ENCODE measurements around the gene SPTSSA.
A peak's percentile ranks its signal among the peaks of the same experiment; 100 is the strongest.
"Not testable (repeated sequence)": the region's sequence is repeated elsewhere in the genome, so short reads cannot be mapped to it uniquely, and the experiment has no call there.

The SPTSSA gene

GRCh38 chr14:34462132-34462893 is at the start of gene SPTSSA:
Gene SPTSSA (minus strand): TSS chr14:34462240. CDS start chr14:34462207, 33 bp downstream.
- Histone ChIP-seq H3K4me3 (ENCODE audit: low read length in 2 of 2) (peak within 1 kb of the TSS; percentile 92 to 94), H3K27ac (ENCODE audit: low read depth in 2 of 2, low read length in 2 of 2) (peak within 1 kb of the TSS; percentile 91), H3K9ac (ENCODE audit: low read depth in 1 of 2, low read length in 2 of 2) (peak within 1 kb of the TSS; percentile 77 to 92), H3K36me3 (ENCODE audit: control insufficient read depth in 2 of 2, insufficient read depth in 2 of 2, low read length in 2 of 2) (peaks cover 0 to 2% of the 10 kb centered on the region in 2 donors), H3K4me1 (ENCODE audit: control insufficient read depth in 2 of 2, insufficient read depth in 2 of 2, low read length in 2 of 2) (peaks cover 15% of the 10 kb centered on the region in 2 donors), H3K9me3 (ENCODE audit: control insufficient read depth in 2 of 2, low read length in 2 of 2) (no peaks in the 10 kb centered on the region), H3K27me3 (ENCODE audit: control insufficient read depth in 2 of 2, insufficient read depth in 2 of 2, low read length in 2 of 2) (no peaks in the 10 kb centered on the region)

GRCh38 chr14:34507884-34508283 is 45.8 kb upstream of the SPTSSA start:
- H3K9me3 ChIP-seq (ENCODE audit: control insufficient read depth in 2 of 2, low read length in 2 of 2), result no peaks in the 10 kb centered on the region
- peaks cover 0 to 17% of the 10 kb centered on the region in 2 donors for H3K4me1 ChIP-seq (ENCODE audit: control insufficient read depth in 2 of 2, insufficient read depth in 2 of 2, low read length in 2 of 2)
- H3K27me3 ChIP-seq (ENCODE audit: control insufficient read depth in 2 of 2, insufficient read depth in 2 of 2, low read length in 2 of 2), result no peaks in the 10 kb centered on the region
- no peak overlapping the region for H3K4me3 ChIP-seq (ENCODE audit: low read length in 2 of 2)
- H3K9ac ChIP-seq (ENCODE audit: low read depth in 1 of 2, low read length in 2 of 2), result no peak overlapping the region
- H3K36me3 ChIP-seq (ENCODE audit: control insufficient read depth in 2 of 2, insufficient read depth in 2 of 2, low read length in 2 of 2), result no peaks in the 10 kb centered on the region
- H3K27ac ChIP-seq (ENCODE audit: low read depth in 2 of 2, low read length in 2 of 2), result no peak overlapping the region

GRCh38 chr14:34507459-34507858 is 45.4 kb upstream of the SPTSSA start:
- H3K9me3 ChIP-seq (ENCODE audit: control insufficient read depth in 2 of 2, low read length in 2 of 2), result no peaks in the 10 kb centered on the region
- H3K27ac ChIP-seq (ENCODE audit: low read depth in 2 of 2, low read length in 2 of 2), result peak overlapping the region in 1 of 2 donors; percentile 23
- H3K4me3 ChIP-seq (ENCODE audit: low read length in 2 of 2), result no peak overlapping the region
- H3K9ac ChIP-seq (ENCODE audit: low read depth in 1 of 2, low read length in 2 of 2), result no peak overlapping the region
- no peaks in the 10 kb centered on the region for H3K27me3 ChIP-seq (ENCODE audit: control insufficient read depth in 2 of 2, insufficient read depth in 2 of 2, low read length in 2 of 2)
- H3K4me1 ChIP-seq (ENCODE audit: control insufficient read depth in 2 of 2, insufficient read depth in 2 of 2, low read length in 2 of 2), result peaks cover 0 to 21% of the 10 kb centered on the region in 2 donors
- no peaks in the 10 kb centered on the region for H3K36me3 ChIP-seq (ENCODE audit: control insufficient read depth in 2 of 2, insufficient read depth in 2 of 2, low read length in 2 of 2)

- Histone ChIP-seq H3K4me1 (ENCODE audit: control insufficient read depth in 2 of 2, insufficient read depth in 2 of 2, low read length in 2 of 2) (peaks cover 0 to 22% of the 10 kb centered on the region in 2 donors), H3K27ac (ENCODE audit: low read depth in 2 of 2, low read length in 2 of 2) (peak overlapping the region; percentile 71 to 77)
- not testable (repeated sequence) for H3K36me3 ChIP-seq (ENCODE audit: control insufficient read depth in 2 of 2, insufficient read depth in 2 of 2, low read length in 2 of 2)
Observed at GRCh38 chr14:34505124-34505491, 43.1 kb upstream of the SPTSSA start.

GRCh38 chr14:34504027-34504426 is 42.0 kb upstream of the SPTSSA start:
- not testable (repeated sequence) for H3K9ac ChIP-seq (ENCODE audit: low read depth in 1 of 2, low read length in 2 of 2); H3K9me3 ChIP-seq (ENCODE audit: control insufficient read depth in 2 of 2, low read length in 2 of 2); H3K27ac ChIP-seq (ENCODE audit: low read depth in 2 of 2, low read length in 2 of 2); H3K27me3 ChIP-seq (ENCODE audit: control insufficient read depth in 2 of 2, insufficient read depth in 2 of 2, low read length in 2 of 2); H3K4me3 ChIP-seq (ENCODE audit: low read length in 2 of 2); H3K36me3 ChIP-seq (ENCODE audit: control insufficient read depth in 2 of 2, insufficient read depth in 2 of 2, low read length in 2 of 2)
- peaks cover 0 to 22% of the 10 kb centered on the region in 2 donors for H3K4me1 ChIP-seq (ENCODE audit: control insufficient read depth in 2 of 2, insufficient read depth in 2 of 2, low read length in 2 of 2)

More at GRCh38 chr14:34505124-34505491, 43.1 kb upstream of the SPTSSA start:
- H3K27me3 ChIP-seq (ENCODE audit: control insufficient read depth in 2 of 2, insufficient read depth in 2 of 2, low read length in 2 of 2); H3K9ac ChIP-seq (ENCODE audit: low read depth in 1 of 2, low read length in 2 of 2); H3K4me3 ChIP-seq (ENCODE audit: low read length in 2 of 2); H3K9me3 ChIP-seq (ENCODE audit: control insufficient read depth in 2 of 2, low read length in 2 of 2): not testable (repeated sequence)

- H3K27ac ChIP-seq (ENCODE audit: low read depth in 2 of 2, low read length in 2 of 2), result peak overlapping the region in 1 of 2 donors; percentile 5
- no peak overlapping the region for H3K4me3 ChIP-seq (ENCODE audit: low read length in 2 of 2)
- peaks cover 7 to 28% of the 10 kb centered on the region in 2 donors for H3K4me1 ChIP-seq (ENCODE audit: control insufficient read depth in 2 of 2, insufficient read depth in 2 of 2, low read length in 2 of 2)
- H3K36me3 ChIP-seq (ENCODE audit: control insufficient read depth in 2 of 2, insufficient read depth in 2 of 2, low read length in 2 of 2), result no peaks in the 10 kb centered on the region
- H3K9ac ChIP-seq (ENCODE audit: low read depth in 1 of 2, low read length in 2 of 2), result no peak overlapping the region
- no peaks in the 10 kb centered on the region for H3K27me3 ChIP-seq (ENCODE audit: control insufficient read depth in 2 of 2, insufficient read depth in 2 of 2, low read length in 2 of 2)
- H3K9me3 ChIP-seq (ENCODE audit: control insufficient read depth in 2 of 2, low read length in 2 of 2), result no peaks in the 10 kb centered on the region
Observed at GRCh38 chr14:34502545-34503225, 40.6 kb upstream of the SPTSSA start.

GRCh38 chr14:34502001-34502400 is 40.0 kb upstream of the SPTSSA start:
- peaks cover 10 to 35% of the 10 kb centered on the region in 2 donors for H3K4me1 ChIP-seq (ENCODE audit: control insufficient read depth in 2 of 2, insufficient read depth in 2 of 2, low read length in 2 of 2)
- no peak overlapping the region for H3K27ac ChIP-seq (ENCODE audit: low read depth in 2 of 2, low read length in 2 of 2)
- H3K4me3 ChIP-seq (ENCODE audit: low read length in 2 of 2), result no peak overlapping the region
- no peak overlapping the region for H3K9ac ChIP-seq (ENCODE audit: low read depth in 1 of 2, low read length in 2 of 2)
- no peaks in the 10 kb centered on the region for H3K36me3 ChIP-seq (ENCODE audit: control insufficient read depth in 2 of 2, insufficient read depth in 2 of 2, low read length in 2 of 2)
- H3K9me3 ChIP-seq (ENCODE audit: control insufficient read depth in 2 of 2, low read length in 2 of 2), result no peaks in the 10 kb centered on the region
- no peaks in the 10 kb centered on the region for H3K27me3 ChIP-seq (ENCODE audit: control insufficient read depth in 2 of 2, insufficient read depth in 2 of 2, low read length in 2 of 2)

- Histone ChIP-seq H3K4me1 (ENCODE audit: control insufficient read depth in 2 of 2, insufficient read depth in 2 of 2, low read length in 2 of 2) (peaks cover 10 to 37% of the 10 kb centered on the region in 2 donors), H3K4me3 (ENCODE audit: low read length in 2 of 2) (no peak overlapping the region), H3K27ac (ENCODE audit: low read depth in 2 of 2, low read length in 2 of 2) (no peak overlapping the region), H3K9ac (ENCODE audit: low read depth in 1 of 2, low read length in 2 of 2) (no peak overlapping the region), H3K9me3 (ENCODE audit: control insufficient read depth in 2 of 2, low read length in 2 of 2) (no peaks in the 10 kb centered on the region), H3K27me3 (ENCODE audit: control insufficient read depth in 2 of 2, insufficient read depth in 2 of 2, low read length in 2 of 2) (no peaks in the 10 kb centered on the region), H3K36me3 (ENCODE audit: control insufficient read depth in 2 of 2, insufficient read depth in 2 of 2, low read length in 2 of 2) (no peaks in the 10 kb centered on the region)
Observed at GRCh38 chr14:34501004-34501580, 39.1 kb upstream of the SPTSSA start.

GRCh38 chr14:34498684-34499412 is 36.8 kb upstream of the SPTSSA start:
- no peaks in the 10 kb centered on the region for H3K9me3 ChIP-seq (ENCODE audit: control insufficient read depth in 2 of 2, low read length in 2 of 2)
- no peak overlapping the region for H3K9ac ChIP-seq (ENCODE audit: low read depth in 1 of 2, low read length in 2 of 2)
- H3K36me3 ChIP-seq (ENCODE audit: control insufficient read depth in 2 of 2, insufficient read depth in 2 of 2, low read length in 2 of 2), result no peaks in the 10 kb centered on the region
- H3K4me3 ChIP-seq (ENCODE audit: low read length in 2 of 2), result no peak overlapping the region
- H3K27me3 ChIP-seq (ENCODE audit: control insufficient read depth in 2 of 2, insufficient read depth in 2 of 2, low read length in 2 of 2), result no peaks in the 10 kb centered on the region
- H3K4me1 ChIP-seq (ENCODE audit: control insufficient read depth in 2 of 2, insufficient read depth in 2 of 2, low read length in 2 of 2), result peaks cover 10 to 27% of the 10 kb centered on the region in 2 donors
- H3K27ac ChIP-seq (ENCODE audit: low read depth in 2 of 2, low read length in 2 of 2), result no peak overlapping the region

Data from mucosa of rectum (tissue), 2 donors.